Neural cell (in vitro differentiated cells): ENCODE results near the gene GLIS2.

Experiments
- CTCF ChIP-seq: fragments of 450-650 bp; IDR thresholded peaks from 2 replicates; pipeline ENCODE4 v1.5.1; 2014; ENCODE audit warnings: antibody characterized with exemption, mild to moderate bottlenecking, moderate library complexity; ENCODE audit not compliant: poor library complexity, severe bottlenecking
- EP300 ChIP-seq: fragments of 450-650 bp; conservative IDR thresholded peaks from 2 replicates; pipeline ENCODE4 v1.6.1; 2014; ENCODE audit warnings: antibody characterized with exemption, mild to moderate bottlenecking, moderate library complexity; ENCODE audit not compliant: poor library complexity, severe bottlenecking
- EZH2 ChIP-seq: fragments of 200-600, 300-800 bp; shearing (Covaris generic), sonication (generic); IDR thresholded peaks from 2 replicates; pipeline ENCODE4 v1.6.1; 2014; ENCODE audit warnings: antibody characterized with exemption, low read length, borderline replicate concordance, mild to moderate bottlenecking; ENCODE audit not compliant: insufficient read depth, poor library complexity, severe bottlenecking

GRCh38 chr16:4328046-4328781 lies 12.3 kb downstream of the GLIS2 start:
- TF ChIP-seq CTCF (peak; percentile 88), EP300 (peak; percentile 17), EZH2 (no peak)
